ENCODE data around the gene TARBP1.
"Not testable (repeated sequence)": the region's sequence is repeated elsewhere in the genome, so short reads cannot be mapped to it uniquely, and the experiment has no call there.

The TARBP1 gene

DNA sequence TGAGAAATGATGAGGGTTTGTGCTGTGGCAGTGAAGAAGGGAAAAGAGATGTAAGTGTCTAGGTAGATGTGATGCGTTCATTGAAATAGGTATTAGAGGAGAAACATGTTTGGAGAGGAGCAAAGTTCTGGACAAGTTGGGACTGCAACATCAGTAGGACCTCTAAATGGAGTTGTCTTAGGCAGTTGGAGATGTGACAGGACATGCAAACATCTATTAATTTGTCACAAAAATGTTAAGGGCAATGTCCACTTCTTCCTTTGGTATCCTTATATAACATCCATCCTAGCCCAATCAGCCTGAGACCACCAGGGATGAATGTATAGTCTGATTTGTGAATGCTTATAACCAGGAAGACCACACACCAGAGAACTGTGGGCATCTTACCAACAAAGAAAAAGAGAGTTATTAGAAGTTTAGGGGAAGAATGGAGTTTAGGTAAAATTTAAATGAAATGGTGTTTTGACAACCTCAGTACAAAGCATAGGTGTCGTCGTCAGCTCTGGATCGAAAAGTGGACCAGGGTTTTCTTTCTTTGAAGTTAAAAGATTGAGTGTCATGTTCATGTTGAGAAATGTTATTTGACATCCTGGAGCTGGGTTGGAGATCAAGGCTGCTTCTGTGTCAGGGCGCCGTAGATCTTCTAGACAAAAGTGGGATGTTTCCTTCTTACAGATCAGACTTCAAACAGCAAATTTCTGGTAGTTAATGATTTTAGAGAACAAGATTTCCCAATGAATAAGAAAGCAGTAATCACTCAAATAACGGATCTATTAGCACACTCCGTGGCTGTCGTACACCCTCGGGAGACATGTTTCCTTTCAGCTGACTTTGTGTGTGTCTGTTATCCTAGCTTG is 97.1 kb downstream of the TARBP1 start:
- no peak for DNase-seq

- not testable (repeated sequence) for DNase-seq
Observed at GRCh38 chr1:234379591-234380109, 99.3 kb downstream of the TARBP1 start.

- DNase-seq, result no peak
Observed at GRCh38 chr1:234375672-234376071, 103.3 kb downstream of the TARBP1 start.

GRCh38 chr1:234373959-234374254 is 105.1 kb downstream of the TARBP1 start:
- no peak for DNase-seq

GRCh38 chr1:234373064-234373958 is 105.7 kb downstream of the TARBP1 start, which contains the start of gene COA6:
Gene COA6 (plus strand): TSS chr1:234373456. CDS start chr1:234373467, 11 bp downstream.
- DNase-seq, result peak; percentile 96

GRCh38 chr1:234372011-234372757 is 106.8 kb downstream of the TARBP1 start:
- DNase-seq, result no peak

DNA sequence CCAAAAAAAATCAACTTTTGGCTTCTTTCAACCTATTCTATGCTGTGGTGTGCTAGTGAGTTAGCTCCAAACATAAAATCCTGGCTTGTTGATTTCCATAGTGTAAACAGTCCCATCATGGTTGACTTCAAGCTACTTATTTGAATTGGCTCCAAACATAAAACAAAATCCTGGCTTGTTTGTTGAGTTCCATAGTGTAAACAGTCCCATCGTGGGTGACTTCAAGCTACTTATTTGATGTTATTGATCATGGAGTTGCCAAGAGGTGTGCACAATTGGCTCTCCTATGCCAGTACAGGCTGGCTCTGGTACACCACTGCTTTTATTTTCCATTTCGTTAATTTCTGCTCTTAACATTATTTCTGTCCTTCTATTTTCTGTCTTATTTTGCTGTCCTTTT is 107.6 kb downstream of the TARBP1 start:
- no peak for DNase-seq

GRCh38 chr1:234369784-234370183 is 109.2 kb downstream of the TARBP1 start:
- DNase-seq, result no peak

DNA sequence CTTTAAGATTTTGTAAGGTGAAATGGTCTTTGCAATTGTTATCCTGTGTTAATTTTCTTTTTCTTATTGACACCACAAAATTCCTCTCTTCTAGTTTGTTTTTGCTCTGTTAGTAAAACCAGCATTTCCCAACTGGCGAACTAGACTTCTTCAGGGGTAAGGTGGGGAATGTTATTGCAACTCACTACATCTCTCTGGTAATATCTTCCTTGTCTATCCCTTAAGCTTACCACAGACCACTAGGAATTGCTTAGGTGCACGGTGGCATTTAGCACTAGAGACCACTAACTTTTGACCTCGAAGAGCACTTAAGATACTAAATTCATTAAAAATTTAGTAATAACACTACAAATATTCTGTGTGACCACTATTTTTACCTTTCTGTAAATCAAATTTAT is 109.9 kb downstream of the TARBP1 start:
- no peak for DNase-seq

- no peak for DNase-seq
Observed at GRCh38 chr1:234368320-234369032, 110.5 kb downstream of the TARBP1 start.

- no peak for DNase-seq
Observed at GRCh38 chr1:234362558-234362957, 116.4 kb downstream of the TARBP1 start.

GRCh38 chr1:234361102-234361603 is 117.8 kb downstream of the TARBP1 start:
- DNase-seq, result no peak

- no peak for DNase-seq
Observed at GRCh38 chr1:234357831-234358230, 121.1 kb downstream of the TARBP1 start.

DNA sequence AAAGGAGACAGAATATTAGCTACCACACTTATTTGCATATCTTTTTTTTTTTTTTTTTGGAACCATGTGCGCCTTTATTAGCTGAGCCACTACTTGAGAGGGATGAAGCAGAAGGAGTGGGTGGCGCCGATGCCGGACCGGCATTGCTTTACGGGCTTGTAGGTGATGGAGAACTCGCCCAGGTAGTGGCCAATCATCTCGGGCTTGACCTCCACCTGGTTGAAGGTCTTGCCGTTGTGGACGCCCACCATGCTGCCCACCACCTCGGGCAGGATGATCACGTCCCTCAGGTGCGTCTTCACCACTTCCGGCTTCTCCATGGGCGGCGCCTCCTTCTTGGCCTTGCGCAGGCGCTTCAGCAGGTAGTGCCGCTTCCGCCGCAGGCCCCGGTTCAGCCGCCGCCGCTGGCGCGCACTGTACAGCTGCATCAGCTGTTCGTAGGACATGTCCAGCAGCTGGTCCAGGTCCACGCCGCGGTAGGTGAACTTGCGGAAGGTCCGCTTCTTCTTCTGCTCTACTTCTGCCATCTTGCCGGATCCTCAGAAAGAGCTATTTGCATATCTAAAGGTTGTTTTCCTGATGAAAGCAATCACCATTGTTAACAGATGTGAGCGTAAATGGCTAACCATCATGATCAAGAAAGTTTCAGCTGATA is 122.2 kb downstream of the TARBP1 start:
- DNase-seq, result peak; percentile 12

- DNase-seq, result no peak
Observed at GRCh38 chr1:234355782-234356510, 123.0 kb downstream of the TARBP1 start.

GRCh38 chr1:234348964-234349363 is 130.0 kb downstream of the TARBP1 start:
- no peak for DNase-seq

DNA sequence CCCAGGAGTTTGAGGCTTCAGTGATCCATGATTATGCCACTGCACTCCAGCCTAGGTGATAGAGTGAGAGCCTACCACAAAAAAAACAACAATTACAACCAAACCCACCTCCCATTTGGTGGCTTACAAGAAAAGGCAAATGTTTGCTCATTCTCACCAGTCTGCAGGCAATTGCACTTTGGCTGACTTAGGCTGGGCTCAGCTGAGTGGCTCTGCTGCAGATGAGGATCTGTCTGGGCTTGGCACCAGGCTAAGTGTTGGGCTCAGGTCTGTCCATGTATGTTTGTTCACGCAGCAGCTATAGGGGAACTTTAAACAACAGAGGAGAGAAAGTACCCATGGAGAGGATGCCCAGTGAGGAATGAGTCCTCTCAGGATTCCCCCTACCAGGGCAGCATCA is 133.7 kb downstream of the TARBP1 start:
- DNase-seq, result no peak

GRCh38 chr1:234342774-234343173 is 136.2 kb downstream of the TARBP1 start:
- DNase-seq, result no peak
